NCI-H345 treated with DMSO at 0.1 percent for 48 hours (cell line): Measurements from ENCODE around the gene ADGRL4.
"Not testable (repeated sequence)": the region's sequence is repeated elsewhere in the genome, so short reads cannot be mapped to it uniquely, and the experiment has no call there.

Experiments
- DNase-seq: peaks from one replicate; lab custom pipeline; 2025; ENCODE audit not compliant: unreplicated experiment; lab: John Stamatoyannopoulos, UW

Gene ADGRL4

DNA sequence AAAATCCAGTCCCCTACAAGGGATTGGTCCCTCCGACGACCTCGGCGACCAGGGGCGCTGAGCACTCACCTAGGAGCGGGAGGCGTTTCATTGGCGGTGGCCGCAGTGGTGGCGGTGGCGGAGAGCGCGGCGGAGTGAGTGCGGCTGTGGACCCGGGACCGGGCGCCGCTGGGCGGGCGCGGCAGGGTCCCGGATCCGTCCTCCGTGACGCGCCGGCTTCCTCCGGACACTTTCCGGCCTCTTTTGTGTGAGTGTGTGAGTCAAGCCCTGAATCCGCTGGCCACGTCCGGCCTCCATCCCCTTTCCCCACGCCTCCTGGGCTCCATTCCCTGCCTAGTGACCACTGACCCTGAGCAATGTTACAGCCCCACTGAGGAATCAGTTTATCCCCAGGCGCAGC lies at the start of gene ADGRL4:
ADGRL4 (minus strand) TSS at position 167 of the 400 bp plus-strand sequence; CDS start at position 91, 76 bp downstream.
- no peak for DNase-seq

DNA sequence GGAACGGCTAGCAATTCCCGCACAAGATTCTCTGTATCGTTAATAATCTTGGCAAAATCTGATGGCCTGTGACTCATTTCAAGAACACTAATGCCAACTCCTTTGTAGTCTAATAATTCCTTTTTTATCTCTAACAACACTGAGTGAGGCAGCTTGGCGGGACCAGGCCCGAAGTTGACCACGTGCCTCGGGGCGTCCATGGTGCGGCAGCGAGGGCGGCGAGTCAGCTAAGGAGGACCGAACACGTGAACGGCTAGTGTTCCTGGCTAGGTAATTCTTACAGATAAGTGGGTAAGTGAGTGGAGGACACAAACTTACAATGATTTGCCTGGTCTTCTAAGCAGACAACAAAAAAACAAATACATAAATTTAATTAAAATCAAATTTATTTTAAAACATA lies 49.3 kb upstream of the ADGRL4 start:
- DNase-seq, result no peak

DNA sequence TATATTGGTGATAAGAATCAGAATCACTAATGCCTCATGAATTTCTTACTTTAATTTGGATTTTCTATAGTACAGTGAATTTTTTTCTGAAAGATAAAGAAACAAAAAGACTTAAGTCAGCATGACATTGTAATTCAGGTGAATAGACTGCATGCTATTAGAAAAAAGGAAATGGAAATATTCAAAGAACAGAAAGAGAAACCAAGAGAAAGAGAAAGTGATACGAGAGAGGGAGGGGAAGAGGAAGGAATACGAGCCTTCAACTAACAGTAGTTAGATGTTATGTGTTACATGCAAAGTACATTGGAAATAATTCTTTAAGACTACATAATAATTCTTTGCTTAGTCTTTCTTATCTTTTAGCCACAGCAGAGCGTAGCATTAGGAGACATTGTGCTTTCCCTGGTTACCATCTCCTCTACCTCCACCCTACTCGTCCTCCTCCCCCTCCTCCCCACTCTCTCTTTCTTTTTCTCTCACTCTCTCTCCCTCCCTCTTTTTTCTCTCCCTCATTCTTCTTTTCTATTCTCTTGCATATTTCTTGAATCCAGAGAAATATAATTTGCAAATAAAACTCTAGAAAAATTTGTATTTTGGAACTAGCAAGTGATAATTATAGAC lies 46.4 kb upstream of the ADGRL4 start:
- DNase-seq, result no peak

DNA sequence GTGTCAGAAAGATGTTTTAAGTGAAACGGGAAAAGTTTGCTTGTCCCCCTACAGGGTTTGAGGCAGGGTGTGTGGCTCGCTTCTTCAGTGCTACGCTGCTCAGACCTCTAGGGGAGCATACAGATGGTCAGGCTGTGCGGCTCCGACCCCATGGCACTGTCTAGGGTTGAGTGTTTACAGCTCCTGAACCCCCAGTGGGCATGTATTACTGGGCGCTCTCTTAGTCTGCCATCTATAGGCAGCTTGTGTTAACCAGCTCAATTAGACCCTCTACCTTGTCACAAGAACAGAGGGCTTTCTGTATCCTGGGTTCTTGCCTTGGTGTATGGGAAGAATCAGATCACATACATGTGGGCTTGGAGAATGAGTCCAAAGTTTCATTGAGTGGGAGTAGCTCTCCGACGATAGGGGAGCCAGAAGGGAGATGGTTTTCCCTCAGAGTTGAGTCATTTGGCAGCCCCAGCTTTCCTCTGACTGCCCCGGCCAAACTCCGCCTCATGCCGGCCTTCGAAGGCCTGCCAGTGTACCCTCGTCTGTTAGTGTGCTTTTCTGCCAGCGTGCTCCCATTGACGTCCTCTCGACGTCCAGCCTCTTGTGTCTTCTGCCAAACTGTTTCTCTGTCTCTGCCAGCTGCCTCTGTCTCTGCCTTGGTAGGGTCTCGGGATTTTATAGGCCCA lies 38.6 kb upstream of the ADGRL4 start:
- DNase-seq, result no peak

DNA sequence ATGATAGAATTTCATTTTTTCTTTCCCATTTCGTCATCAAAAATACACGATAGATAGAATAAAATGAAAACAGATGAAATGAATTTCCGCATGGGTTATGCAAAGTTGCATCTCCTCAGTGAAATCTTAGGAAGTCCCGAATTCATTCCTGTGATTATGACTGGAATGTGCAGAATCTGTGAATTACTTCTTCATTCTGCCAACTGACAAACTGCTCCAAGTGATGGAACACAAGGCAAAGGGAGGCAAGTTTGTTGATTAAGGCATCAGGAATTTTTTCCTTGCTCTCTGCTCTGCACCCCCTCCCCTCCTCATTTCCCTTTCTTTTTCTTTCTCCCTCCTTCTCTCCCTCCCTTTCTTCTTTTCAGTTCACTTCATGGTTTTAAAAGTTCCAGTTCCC lies 37.0 kb upstream of the ADGRL4 start:
- DNase-seq, result no peak

DNA sequence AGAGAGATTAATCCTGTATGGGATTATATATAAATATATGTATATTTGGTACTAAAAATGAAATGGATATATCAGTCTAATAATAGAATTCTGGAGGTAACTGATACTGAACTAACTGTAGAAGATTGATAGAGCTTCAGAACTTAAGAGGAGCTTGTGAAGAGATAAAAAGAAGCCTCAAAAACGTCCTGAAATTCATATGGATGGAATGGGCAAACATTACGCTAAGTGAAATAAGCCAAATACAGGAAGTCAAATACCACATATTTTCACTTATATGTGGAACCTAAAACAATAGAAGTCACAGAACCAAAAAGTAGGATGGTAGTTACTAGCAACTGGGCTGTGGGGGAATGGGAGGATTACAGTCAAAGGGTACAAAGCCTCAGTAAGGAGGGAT lies 36.0 kb upstream of the ADGRL4 start:
- no peak for DNase-seq

DNA sequence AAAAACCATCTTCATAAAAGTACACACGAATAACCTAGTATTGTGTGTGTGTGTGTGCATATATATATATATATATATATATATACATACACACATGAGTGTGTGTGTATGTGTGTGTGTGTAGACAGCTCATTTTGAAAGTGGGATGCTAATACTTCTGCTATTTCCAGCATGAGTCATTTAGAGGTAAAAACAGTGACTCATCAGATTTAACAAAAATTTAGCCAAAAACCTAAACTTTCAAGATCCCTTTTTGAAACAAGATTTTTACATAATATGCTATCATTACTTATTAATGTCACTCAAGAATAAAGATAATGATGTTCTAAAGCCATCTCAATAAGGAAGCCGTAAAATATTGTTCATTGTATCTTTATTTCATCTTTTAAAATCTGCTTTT lies 35.6 kb upstream of the ADGRL4 start:
- no peak for DNase-seq

DNA sequence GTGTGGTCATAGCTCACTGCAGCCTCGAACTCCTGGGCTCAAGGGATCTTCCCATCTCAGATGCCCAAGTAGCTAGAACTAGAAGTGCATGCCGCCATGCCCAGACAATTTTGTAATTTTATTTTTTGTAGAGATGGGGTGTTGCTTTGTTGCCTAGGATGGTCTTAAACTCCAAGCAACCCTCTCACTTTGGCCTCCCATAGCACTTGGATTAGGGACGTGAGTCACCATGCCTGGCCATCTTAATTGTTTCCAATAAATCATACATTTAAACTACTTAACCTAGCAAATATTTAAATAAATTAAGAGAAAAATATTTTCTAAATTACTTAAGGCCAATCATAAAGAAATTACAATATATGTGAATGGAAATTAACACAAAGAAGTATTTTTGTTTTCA lies 35.1 kb upstream of the ADGRL4 start:
- no peak for DNase-seq

DNA sequence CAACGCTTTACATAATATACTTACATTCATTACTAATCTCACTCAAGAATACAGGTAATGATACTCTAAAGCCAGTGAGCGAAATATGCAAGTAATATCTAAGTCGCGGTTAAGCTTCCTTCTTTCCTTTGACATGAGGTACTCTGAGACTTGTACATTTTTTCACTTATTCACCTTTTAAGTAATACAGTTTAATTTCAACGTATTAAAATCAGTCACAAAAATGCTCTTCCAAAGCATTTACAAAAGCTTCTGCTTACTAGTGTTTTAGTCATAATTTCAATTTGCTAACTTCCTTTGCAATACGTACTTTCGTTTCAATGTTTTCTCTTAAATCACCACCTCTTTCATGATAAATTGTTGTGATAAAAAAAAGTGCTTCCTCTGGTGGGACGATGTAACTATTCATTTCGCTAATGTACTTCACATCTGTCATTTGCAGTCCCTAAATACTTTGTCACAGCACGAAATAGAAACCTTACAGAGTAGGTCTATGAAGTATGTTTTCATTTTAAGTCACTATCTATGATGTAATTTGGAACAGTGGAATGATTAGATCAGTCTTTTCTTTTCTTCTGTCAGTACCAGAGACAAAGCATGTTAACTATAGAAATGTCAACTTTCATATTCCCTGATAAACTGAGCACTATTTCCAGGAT lies 34.0 kb upstream of the ADGRL4 start:
- DNase-seq, result no peak

DNA sequence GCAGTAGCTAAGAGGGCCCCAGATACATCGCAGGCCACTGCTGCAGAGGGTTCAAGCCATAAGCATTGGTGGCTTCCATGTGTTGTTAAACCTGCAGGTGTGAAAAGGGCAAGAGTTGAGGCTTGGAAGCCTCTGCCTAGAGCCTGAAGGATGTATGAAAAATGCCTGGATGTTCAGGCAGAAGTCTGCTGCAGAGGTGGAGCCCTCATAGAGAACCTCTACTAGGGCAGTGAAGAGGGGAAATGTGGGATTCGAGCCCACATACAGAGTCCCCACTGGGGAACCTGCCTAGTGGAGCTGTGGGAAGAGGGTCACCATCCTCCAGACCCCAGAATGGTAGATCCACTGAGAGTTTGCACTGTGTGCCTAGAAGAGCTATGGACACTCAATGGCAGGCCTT lies 30.6 kb upstream of the ADGRL4 start:
- DNase-seq, result no peak

DNA sequence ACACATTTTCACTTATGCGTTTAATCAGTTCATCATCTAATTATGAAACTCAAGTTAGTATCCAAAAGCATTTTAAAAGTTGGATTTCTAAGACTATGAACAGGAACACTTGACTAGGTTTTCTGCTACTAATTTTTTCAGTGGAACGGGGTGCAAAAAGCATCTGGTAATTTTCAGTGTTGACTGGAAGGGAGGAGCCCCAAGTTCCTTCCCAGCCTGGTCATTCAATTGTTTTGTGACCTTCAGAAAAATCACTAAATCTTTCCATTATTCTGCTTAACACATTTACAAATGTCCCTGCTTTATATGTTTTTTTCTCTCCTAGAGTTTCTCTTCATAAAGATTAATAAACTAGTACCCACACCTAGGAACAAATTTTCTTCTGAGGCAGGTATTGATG lies 6.0 kb upstream of the ADGRL4 start:
- no peak for DNase-seq

DNA sequence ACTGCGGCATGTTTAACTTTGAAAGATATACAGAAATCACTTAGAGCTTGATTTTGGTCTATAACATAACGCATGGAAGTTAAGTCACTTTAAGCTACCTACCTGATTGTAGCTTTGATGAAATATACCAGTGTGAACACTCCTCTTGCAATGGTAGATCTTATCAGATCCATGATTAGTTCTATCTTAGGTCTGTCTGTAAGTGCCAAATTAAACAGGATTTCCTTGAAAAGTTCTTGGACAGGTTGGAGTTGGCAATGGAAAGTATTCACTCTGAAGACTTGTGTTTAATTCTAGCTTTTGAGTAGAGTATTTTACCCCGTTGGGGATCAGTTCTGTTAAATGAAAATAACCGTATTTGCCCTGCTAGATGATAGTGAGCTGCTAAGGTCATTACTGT lies 4.1 kb upstream of the ADGRL4 start:
- no peak for DNase-seq

DNA sequence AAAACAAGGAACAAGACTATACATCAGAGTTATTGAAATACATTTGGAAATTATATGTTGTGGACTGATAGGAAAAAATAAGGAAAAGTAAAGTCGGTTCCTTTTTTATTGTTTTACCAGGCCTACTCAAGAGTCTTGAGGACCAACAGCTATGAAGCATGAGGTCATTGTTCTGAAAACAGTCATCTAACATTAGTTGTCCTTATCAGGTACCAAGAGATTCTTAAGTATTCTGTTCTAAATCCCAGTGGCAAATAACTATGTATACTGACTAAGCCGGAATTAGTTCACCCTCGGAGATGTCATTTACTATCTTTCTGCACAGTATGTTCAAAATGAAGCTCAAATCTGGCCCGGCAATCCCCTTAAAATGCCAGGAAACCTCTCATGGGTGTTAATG lies 585 bp downstream of the ADGRL4 start:
- DNase-seq, result no peak

DNA sequence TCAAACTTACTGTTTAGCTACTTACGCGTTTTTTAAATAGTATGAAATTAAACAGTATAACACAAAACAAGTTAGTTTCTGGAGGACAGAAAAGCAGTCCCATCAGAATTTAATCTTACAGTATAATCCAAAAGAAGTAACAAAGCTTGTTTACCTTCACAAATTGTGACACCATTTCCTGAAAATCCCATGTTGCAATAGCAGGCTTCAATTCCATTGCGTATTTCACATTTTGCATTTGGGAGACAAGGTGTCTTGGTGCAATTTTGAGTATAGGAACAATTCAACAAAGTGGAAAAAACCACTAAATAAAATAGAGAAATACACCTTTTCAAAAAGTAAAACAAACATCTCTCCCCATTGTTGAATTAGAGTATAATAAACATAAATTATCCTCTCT lies 1.6 kb downstream of the ADGRL4 start:
- DNase-seq, result no peak

DNA sequence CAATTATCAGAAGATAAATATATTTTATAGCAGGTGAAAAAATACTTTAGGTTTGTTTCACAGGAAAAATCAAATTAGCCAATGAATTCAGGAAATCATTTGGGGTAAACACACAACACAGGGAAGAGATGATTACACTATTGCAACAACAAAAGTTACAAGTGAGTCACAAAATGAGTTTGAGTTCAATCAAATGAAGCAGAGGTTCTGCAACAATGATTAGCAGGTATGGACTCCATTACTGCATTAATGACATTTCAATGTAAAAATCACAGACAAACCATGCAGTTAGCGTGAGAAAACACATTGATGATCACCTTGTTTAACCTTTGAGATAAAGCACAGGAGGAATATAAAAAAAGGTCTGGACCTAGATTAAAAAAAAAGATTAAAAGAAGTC lies 9.7 kb downstream of the ADGRL4 start:
- DNase-seq, result no peak

DNA sequence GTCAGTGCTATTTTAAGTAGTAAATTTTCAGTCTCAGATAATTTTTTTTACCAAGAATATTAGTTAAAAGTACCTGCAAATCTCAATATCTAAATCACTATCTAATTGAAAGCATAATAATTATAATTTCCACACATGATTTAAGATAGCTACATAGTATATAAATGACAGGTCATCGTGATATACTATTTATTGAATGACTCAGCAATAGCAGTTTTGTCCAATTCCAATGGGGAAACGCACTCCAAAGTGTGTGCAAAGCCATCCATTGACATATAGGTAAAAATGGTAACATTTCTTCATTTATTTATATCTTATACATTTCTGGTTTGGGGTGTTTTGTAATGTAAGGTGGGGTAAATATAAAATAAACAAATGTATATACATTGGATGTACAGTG lies 19.5 kb downstream of the ADGRL4 start:
- DNase-seq, result no peak

DNA sequence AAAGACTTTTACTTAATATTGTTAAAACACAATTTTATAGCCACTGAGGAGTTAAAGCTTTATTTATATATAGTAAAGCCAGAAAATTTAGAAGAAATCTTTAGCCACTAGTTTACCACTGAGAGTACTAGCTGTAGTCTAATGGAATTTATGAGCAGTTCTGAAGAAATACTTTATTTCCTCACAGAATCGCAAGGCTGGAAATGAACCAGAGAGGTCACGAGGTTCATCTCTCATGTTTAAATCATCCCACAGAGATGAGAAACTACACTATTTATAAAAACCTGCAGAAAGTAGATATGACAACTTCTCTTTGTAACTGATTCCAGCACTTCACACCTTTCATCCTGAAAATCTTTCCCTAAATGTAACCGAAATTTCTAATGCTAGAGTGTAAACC lies 26.0 kb downstream of the ADGRL4 start:
- no peak for DNase-seq

DNA sequence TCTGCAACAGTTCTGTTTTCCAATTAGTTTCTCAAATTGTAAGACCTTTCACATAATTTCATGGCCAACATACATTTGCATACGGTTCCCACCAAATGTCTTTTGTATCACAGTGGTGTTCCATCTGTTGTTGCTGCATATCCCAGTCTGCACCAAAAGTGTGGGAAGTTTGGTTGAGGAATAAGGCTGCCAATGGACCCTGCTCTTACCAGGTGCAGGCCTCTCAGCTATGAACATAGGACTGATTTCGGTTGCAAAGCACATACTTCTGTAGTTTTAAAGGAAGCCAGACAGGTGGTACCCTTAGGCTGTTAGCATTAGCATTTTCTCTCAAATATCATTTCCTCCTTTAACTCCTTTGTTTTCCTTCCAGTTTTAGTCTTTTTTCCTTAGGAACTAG lies 33.8 kb downstream of the ADGRL4 start:
- no peak for DNase-seq

DNA sequence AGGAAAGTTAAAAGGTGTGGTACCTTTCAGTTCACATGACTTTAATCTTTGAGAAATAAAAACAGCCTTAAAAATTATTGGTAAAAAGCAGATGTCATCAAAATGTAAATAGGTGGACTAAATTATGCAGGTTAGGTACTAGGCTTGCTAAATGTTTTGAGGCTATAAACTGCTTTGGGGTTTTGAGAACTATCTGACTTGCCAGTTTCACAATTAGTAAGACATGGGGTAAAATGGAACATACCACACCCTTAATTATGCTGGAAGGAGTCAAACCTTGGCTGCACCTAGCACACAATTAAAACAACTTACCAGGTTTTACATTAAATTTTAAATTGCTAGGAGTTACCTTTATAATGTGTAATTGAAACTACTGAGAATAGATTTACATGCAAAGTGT lies 39.4 kb downstream of the ADGRL4 start:
- DNase-seq, result not testable (repeated sequence)

DNA sequence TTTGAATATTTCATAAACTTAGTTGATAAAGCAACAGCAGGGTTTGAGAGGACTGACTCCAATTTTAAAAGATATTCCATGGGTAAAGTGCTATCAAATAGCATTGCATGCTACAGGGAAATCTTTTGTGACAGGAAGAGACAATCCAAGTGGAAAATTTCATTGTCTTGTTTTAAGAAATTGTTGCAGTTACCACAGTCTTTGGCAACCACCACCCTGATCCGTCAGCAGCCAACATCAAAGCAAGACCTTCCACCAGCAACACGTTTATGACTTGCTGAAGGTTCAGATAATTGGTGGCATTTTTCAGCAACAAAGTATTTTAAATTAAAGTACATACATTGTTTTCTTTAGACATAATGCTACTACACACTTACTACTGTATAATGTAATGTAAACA lies 47.8 kb downstream of the ADGRL4 start:
- DNase-seq, result no peak

DNA sequence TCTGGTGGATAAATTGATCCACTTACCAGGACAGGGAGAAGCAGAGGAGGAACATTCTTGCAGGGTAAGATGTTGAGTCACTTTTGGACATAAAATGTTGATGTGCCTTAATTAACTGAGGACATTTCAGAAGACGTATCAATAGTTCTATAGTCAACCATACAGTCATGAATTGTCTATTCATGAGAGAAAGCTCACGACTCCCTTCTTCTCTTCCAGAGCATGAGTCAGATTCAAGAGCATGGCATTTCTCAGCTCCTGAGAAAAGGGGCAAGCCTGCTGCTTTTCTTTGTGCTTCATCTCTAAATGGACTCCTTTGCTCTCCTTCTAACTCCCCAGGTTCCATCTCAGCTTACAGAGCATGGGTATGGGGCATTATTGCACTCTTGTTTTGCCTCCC lies 55.7 kb downstream of the ADGRL4 start:
- no peak for DNase-seq

DNA sequence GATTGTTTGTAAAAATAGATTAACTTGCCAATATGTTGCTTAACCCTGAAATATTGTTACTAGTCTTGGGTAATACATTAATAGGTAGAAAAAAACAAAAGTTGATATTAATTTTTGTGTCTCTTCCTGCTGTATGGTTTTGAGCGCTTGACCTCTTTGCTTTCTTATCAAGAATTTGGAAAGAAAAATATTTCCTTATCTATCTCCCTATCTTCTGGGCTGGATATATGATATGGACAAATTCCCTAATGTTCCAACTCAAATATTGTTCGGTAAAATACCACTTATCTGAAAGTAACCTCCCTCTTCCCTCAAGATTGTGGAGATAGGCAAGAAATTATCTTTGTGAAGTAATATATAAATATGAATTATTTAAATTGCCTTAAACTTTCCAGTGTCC lies 57.3 kb downstream of the ADGRL4 start:
- no peak for DNase-seq

DNA sequence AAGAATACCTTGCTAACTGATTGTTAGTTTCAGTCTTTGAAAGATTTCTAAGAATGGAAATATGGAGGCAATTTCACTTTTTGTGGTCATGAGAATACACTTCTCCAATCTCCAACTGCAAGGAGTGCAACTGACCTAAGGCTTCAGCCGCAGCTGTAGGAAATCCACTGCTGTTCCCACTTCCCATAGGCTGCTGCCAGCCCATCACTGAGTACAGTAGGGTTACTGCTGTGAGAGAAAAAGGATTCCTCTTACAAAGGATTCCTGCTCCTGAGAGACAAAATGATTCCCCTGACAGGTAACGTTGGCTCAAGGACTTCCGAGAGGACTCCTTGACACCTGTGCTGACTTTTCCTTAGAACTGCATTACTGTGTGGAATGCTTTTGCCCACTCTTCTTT lies 87.4 kb downstream of the ADGRL4 start:
- no peak for DNase-seq
